Activated CD4-positive, alpha-beta T cell treated with anti-CD3 and anti-CD28 coated beads, Interleukin-2, amount 50 U/mL, for 1 hour (primary cell): ENCODE measurements around the gene ATP11B.
"Not testable (repeated sequence)": the region's sequence is repeated elsewhere in the genome, so short reads cannot be mapped to it uniquely, and the experiment has no call there.

Experiments used
- DNase-seq: peaks from one replicate; pipeline ENCODE4 v3.0.0-alpha.2; 2020

The ATP11B gene

GRCh38 chr3:182848906-182849305 lies 55.6 kb downstream of the ATP11B start:
- DNase-seq, result no peak

GRCh38 chr3:182855076-182855475 lies 61.8 kb downstream of the ATP11B start:
- DNase-seq, result no peak

GRCh38 chr3:182861348-182861747 lies 68.0 kb downstream of the ATP11B start:
- DNase-seq, result no peak

- no peak for DNase-seq
Measured at GRCh38 chr3:182862159-182862860, 69.0 kb downstream of the ATP11B start.

GRCh38 chr3:182869059-182869458 lies 75.8 kb downstream of the ATP11B start:
- DNase-seq, result no peak

- not testable (repeated sequence) for DNase-seq
Measured at GRCh38 chr3:182870917-182871316, 77.6 kb downstream of the ATP11B start.

- no peak for DNase-seq
Measured at GRCh38 chr3:182879031-182879611, 85.8 kb downstream of the ATP11B start.

GRCh38 chr3:182886497-182886896 lies 93.2 kb downstream of the ATP11B start:
- no peak for DNase-seq

- no peak for DNase-seq
Measured at GRCh38 chr3:182889948-182890629, 96.8 kb downstream of the ATP11B start.

- DNase-seq, result no peak
Measured at GRCh38 chr3:182891364-182891763, 98.1 kb downstream of the ATP11B start.

GRCh38 chr3:182892226-182892625 lies 98.9 kb downstream of the ATP11B start:
- no peak for DNase-seq

GRCh38 chr3:182895513-182896112 lies 102.3 kb downstream of the ATP11B start:
- DNase-seq, result no peak

- no peak for DNase-seq
Measured at GRCh38 chr3:182896553-182896952, 103.2 kb downstream of the ATP11B start.

- no peak for DNase-seq
Measured at GRCh38 chr3:182902236-182902635, 108.9 kb downstream of the ATP11B start.

GRCh38 chr3:182904164-182904563 lies 110.9 kb downstream of the ATP11B start:
- DNase-seq, result no peak

GRCh38 chr3:182905623-182906022 lies 112.3 kb downstream of the ATP11B start:
- DNase-seq, result no peak

- no peak for DNase-seq
Measured at GRCh38 chr3:182906036-182906435, 112.7 kb downstream of the ATP11B start.

GRCh38 chr3:182908471-182908870 lies 115.2 kb downstream of the ATP11B start:
- DNase-seq, result no peak

GRCh38 chr3:182909318-182910040 lies 116.2 kb downstream of the ATP11B start:
- no peak for DNase-seq

GRCh38 chr3:182910936-182911781 lies 117.9 kb downstream of the ATP11B start:
- DNase-seq, result no peak

- no peak for DNase-seq
Measured at GRCh38 chr3:182911782-182912111, 118.4 kb downstream of the ATP11B start.

GRCh38 chr3:182912474-182912873 lies 119.2 kb downstream of the ATP11B start:
- DNase-seq, result no peak
